Measurements from ENCODE around the gene ERI3. TPM values are rescaled to one million over a fixed set of nuclear protein-coding genes. Genes with fewer than 3 reads are reported as not detected.

Gene ERI3
- total RNA-seq, 1 experiment from 2014 or later = 74.2 TPM

DNA sequence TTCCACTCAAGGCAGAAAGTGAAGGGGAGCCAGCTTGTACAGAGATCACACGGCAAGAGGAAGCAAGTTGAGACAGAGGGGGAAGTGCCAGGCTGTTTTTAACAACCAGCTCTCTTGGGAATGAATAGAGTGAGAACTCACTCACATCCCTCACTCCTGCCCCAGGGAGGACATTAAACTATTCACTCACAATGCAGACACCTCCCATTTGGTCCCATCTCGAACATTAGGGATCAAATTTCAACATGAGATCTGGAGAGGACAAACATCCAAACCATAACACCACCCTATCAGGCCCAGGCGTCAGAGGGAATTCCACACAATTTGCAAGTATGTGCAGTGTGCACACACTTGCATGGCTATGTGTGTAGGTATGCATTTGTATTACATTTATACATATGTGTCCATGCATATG is 79.1 kb downstream of the ERI3 start:
- no TSS peak for BruUV-seq (replicated peaks)
- RAD21 ChIA-PET (ENCODE audit: low non-redundant PET in 1 of 2, low total read pairs in 2 of 2, uncharacterized antibody in 2 of 2, unreplicated experiment in 2 of 2) = no interaction called here
- POLR2A ChIA-PET = no interaction called here
- no peak for ATAC-seq
- H3K4me3 ChIP-seq (replicated peaks in 1 of 2; ENCODE audit: low read depth in 1 of 2, low read length in 2 of 2) = no peak overlapping the region
- H3K4me2 ChIP-seq (ENCODE audit: low read length) = no peak overlapping the region
- H3K27me3 ChIP-seq (ENCODE audit: insufficient read depth, low read length) = no peaks in the 10 kb centered on the region
- H2AFZ ChIP-seq (ENCODE audit: low read depth, low read length, poor library complexity, severe bottlenecking) = no peak overlapping the region
- CTCF ChIA-PET = no interaction called here
- H3K79me2 ChIP-seq (ENCODE audit: insufficient read depth, low read length) = no peaks in the 10 kb centered on the region
- no peaks in the 10 kb centered on the region for H3K36me3 ChIP-seq (ENCODE audit: control insufficient read depth in 1 of 2, insufficient read depth in 2 of 2, low read length in 2 of 2)
- DNase-seq (ENCODE audit: low read depth, low spot score) = no peak
- TF ChIP-seq SP1 (IDR thresholded peaks at IDR 0.05; ENCODE audit: low read depth) (no peak), POLR2A (IDR thresholded peaks at IDR 0.05; ENCODE audit: borderline replicate concordance, extremely low read depth, insufficient read depth, insufficient read length) (no peak)
- intact Hi-C loops (cut with micrococcal nuclease) = no loop called here
- no peaks in the 10 kb centered on the region for H4K20me1 ChIP-seq (ENCODE audit: insufficient read depth)
- no peak overlapping the region for H3K9ac ChIP-seq (ENCODE audit: low read length)
- no peaks in the 10 kb centered on the region for H3K9me3 ChIP-seq (ENCODE audit: control insufficient read depth in 1 of 2, insufficient read depth in 1 of 2, low read depth in 1 of 2, low read length in 2 of 2)
- no peak overlapping the region for H3K27ac ChIP-seq (ENCODE audit: low read depth, low read length)
- no peaks in the 10 kb centered on the region for H3K9me2 ChIP-seq (ENCODE audit: insufficient read depth)
- H3K4me1 ChIP-seq (ENCODE audit: control insufficient read depth in 1 of 2, insufficient read depth in 2 of 2, low read length in 2 of 2) = no peaks in the 10 kb centered on the region

DNA sequence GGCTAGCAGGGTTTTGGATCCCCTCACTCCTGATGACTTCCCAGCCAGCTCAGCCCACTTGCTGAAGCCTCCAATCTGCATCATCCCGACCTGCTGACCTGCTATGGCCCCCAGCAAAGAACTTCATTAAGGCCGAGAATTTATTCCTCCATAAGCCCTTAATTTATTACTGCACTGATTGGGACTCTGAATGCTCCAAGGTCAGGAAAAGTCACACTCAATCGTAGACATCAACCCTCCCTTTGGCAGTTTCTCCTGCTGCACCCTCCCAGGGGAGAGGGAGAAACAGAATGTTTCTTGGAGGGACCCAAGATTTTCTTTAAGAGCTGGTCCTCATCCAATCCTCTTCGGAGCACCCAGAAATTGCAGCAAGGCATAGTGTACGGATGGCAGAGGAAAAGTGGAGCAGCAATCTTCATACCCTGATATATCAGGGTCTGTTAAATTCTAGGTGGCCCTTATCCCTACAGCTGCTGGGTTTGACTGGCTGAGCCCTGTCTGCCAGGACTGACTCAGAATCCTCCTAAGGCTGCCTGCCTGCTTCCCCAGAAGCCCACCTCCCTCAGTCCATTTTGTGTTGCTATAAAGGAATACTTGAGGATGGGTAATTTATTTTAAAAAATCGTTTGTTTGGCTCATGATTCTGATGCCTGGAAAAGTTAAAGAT is 79.6 kb downstream of the ERI3 start:
- intact Hi-C loops (cut with micrococcal nuclease) = no loop called here
- Histone ChIP-seq H2AFZ (ENCODE audit: low read depth, low read length, poor library complexity, severe bottlenecking) (no peak overlapping the region), H3K79me2 (ENCODE audit: insufficient read depth, low read length) (no peaks in the 10 kb centered on the region), H3K4me2 (ENCODE audit: low read length) (no peak overlapping the region), H3K9ac (ENCODE audit: low read length) (no peak overlapping the region), H3K36me3 (ENCODE audit: control insufficient read depth in 1 of 2, insufficient read depth in 2 of 2, low read length in 2 of 2) (no peaks in the 10 kb centered on the region), H3K4me1 (ENCODE audit: control insufficient read depth in 1 of 2, insufficient read depth in 2 of 2, low read length in 2 of 2) (no peaks in the 10 kb centered on the region), H3K27ac (ENCODE audit: low read depth, low read length) (no peak overlapping the region), H3K9me2 (ENCODE audit: insufficient read depth) (no peaks in the 10 kb centered on the region), H3K4me3 (replicated peaks in 1 of 2; ENCODE audit: low read depth in 1 of 2, low read length in 2 of 2) (no peak overlapping the region), H3K27me3 (ENCODE audit: insufficient read depth, low read length) (no peaks in the 10 kb centered on the region), H3K9me3 (ENCODE audit: control insufficient read depth in 1 of 2, insufficient read depth in 1 of 2, low read depth in 1 of 2, low read length in 2 of 2) (no peaks in the 10 kb centered on the region), H4K20me1 (ENCODE audit: insufficient read depth) (no peaks in the 10 kb centered on the region)
- no peak for DNase-seq (ENCODE audit: low read depth, low spot score)
- RAD21 ChIA-PET (ENCODE audit: low non-redundant PET in 1 of 2, low total read pairs in 2 of 2, uncharacterized antibody in 2 of 2, unreplicated experiment in 2 of 2) = no interaction called here
- TF ChIP-seq, protein P1, sequence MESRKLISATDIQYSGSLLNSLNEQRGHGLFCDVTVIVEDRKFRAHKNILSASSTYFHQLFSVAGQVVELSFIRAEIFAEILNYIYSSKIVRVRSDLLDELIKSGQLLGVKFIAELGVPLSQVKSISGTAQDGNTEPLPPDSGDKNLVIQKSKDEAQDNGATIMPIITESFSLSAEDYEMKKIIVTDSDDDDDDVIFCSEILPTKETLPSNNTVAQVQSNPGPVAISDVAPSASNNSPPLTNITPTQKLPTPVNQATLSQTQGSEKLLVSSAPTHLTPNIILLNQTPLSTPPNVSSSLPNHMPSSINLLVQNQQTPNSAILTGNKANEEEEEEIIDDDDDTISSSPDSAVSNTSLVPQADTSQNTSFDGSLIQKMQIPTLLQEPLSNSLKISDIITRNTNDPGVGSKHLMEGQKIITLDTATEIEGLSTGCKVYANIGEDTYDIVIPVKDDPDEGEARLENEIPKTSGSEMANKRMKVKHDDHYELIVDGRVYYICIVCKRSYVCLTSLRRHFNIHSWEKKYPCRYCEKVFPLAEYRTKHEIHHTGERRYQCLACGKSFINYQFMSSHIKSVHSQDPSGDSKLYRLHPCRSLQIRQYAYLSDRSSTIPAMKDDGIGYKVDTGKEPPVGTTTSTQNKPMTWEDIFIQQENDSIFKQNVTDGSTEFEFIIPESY (IDR thresholded peaks at IDR 0.05; ENCODE audit: extremely low read depth, insufficient replicate concordance, low read length) = no peak
- TF ChIP-seq CEBPB (IDR thresholded peaks at IDR 0.05; ENCODE audit: low read depth) = no peak
- no peak for TF ChIP-seq EZH2 (IDR thresholded peaks at IDR 0.05)
- no peak for TF ChIP-seq JUND (IDR thresholded peaks at IDR 0.05)
- TF ChIP-seq SRF (IDR thresholded peaks at IDR 0.05; ENCODE audit: low read depth) = no peak
- no peak for TF ChIP-seq EZH2phosphoT487 (IDR thresholded peaks at IDR 0.05; ENCODE audit: borderline replicate concordance)
- no peak for TF ChIP-seq ELF1 (IDR thresholded peaks at IDR 0.05; ENCODE audit: borderline replicate concordance, low read depth)
- TF ChIP-seq, protein P2, sequence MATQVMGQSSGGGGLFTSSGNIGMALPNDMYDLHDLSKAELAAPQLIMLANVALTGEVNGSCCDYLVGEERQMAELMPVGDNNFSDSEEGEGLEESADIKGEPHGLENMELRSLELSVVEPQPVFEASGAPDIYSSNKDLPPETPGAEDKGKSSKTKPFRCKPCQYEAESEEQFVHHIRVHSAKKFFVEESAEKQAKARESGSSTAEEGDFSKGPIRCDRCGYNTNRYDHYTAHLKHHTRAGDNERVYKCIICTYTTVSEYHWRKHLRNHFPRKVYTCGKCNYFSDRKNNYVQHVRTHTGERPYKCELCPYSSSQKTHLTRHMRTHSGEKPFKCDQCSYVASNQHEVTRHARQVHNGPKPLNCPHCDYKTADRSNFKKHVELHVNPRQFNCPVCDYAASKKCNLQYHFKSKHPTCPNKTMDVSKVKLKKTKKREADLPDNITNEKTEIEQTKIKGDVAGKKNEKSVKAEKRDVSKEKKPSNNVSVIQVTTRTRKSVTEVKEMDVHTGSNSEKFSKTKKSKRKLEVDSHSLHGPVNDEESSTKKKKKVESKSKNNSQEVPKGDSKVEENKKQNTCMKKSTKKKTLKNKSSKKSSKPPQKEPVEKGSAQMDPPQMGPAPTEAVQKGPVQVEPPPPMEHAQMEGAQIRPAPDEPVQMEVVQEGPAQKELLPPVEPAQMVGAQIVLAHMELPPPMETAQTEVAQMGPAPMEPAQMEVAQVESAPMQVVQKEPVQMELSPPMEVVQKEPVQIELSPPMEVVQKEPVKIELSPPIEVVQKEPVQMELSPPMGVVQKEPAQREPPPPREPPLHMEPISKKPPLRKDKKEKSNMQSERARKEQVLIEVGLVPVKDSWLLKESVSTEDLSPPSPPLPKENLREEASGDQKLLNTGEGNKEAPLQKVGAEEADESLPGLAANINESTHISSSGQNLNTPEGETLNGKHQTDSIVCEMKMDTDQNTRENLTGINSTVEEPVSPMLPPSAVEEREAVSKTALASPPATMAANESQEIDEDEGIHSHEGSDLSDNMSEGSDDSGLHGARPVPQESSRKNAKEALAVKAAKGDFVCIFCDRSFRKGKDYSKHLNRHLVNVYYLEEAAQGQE (IDR thresholded peaks at IDR 0.05; ENCODE audit: low read depth) = no peak
- TF ChIP-seq RAD21 (IDR thresholded peaks at IDR 0.05; ENCODE audit: low read depth) = no peak
- TF ChIP-seq CBX3 (IDR thresholded peaks at IDR 0.05; ENCODE audit: low read depth) = no peak
- no peak for TF ChIP-seq SIN3A (IDR thresholded peaks at IDR 0.05; ENCODE audit: low read depth)
- no peak for TF ChIP-seq ZNF274 (IDR thresholded peaks at IDR 0.05; ENCODE audit: low read depth, low read length)
- TF ChIP-seq FOSL1 (IDR thresholded peaks at IDR 0.05; ENCODE audit: low read depth) = no peak
- no peak for ATAC-seq
- POLR2A ChIA-PET = no interaction called here
- BruUV-seq (replicated peaks) = no TSS peak
- CTCF ChIA-PET = no interaction called here

Measured in HCT116 (cell line).